ENCODE measurements around the gene TMEM115. TPM values are rescaled to one million over a fixed set of nuclear protein-coding genes. Genes with fewer than 3 reads are reported as not detected.

Gene TMEM115
- total RNA-seq, 2 donors from 2014 or later = 42.1 to 45.0 TPM

DNA sequence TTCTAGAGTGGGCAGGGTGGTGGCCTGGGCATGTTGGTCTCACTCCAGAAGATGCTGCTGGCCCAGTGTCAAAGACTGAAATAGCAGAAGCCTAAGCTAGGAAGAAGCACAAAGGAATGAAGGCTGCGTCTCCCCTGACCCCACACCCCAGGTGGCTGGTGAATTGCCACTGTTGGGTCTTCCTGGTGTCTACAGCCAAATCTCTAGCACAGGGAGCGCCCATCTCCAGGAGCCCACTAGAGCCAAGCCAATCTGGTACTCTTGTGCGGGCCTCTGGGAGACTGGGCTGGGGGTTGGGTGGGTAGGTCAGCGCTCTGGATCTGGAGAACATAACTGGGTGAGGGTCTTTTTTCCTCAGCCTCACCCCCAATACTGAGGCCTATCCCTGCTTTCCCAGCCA is 32.2 kb downstream of the TMEM115 start:
- H3K9me3 ChIP-seq = no peaks in the 10 kb centered on the region
- intact Hi-C loops (cut with DNase I) = loop anchor here (10.0 kb wide), 1 partner anchor 52 kb away; the partner anchor contains the start of gene LSMEM2
- H3K4me1 ChIP-seq = peaks cover 19% of the 10 kb centered on the region
- H3K27me3 ChIP-seq = no peaks in the 10 kb centered on the region
- H3K27ac ChIP-seq = no peak overlapping the region
- no peak for DNase-seq
- no peak for TF ChIP-seq CTCF (IDR thresholded peaks at IDR 0.05)
- peak overlapping the region; percentile 90 to 94 for H3K9ac ChIP-seq (ENCODE audit: low read depth in 2 of 2, low read length in 2 of 2)
- peak overlapping the region; percentile 97 for H3K4me3 ChIP-seq
- peaks cover 20% of the 10 kb centered on the region for H3K36me3 ChIP-seq

DNA sequence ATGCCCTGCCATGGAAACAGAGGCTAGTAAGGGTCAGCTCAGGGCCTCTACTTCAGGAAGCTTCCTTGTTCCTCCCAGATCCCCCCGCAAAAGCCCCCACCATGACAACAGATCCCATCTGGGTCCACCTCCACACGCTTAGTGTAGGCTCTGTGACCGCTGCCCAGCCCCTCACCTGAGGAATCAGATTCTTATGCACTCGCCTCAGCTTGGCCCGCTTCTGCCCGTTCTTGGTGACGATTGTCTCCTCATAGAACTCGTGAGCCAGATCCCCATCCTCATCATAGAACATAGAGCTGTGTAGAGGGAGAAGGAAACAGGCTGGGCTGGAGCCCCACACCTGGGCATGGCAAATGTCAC is 33.2 kb downstream of the TMEM115 start:
- peak overlapping the region in 1 of 2 donors; percentile 26 for H3K9ac ChIP-seq (ENCODE audit: low read depth in 2 of 2, low read length in 2 of 2)
- TF ChIP-seq CTCF (IDR thresholded peaks at IDR 0.05) = no peak

DNA sequence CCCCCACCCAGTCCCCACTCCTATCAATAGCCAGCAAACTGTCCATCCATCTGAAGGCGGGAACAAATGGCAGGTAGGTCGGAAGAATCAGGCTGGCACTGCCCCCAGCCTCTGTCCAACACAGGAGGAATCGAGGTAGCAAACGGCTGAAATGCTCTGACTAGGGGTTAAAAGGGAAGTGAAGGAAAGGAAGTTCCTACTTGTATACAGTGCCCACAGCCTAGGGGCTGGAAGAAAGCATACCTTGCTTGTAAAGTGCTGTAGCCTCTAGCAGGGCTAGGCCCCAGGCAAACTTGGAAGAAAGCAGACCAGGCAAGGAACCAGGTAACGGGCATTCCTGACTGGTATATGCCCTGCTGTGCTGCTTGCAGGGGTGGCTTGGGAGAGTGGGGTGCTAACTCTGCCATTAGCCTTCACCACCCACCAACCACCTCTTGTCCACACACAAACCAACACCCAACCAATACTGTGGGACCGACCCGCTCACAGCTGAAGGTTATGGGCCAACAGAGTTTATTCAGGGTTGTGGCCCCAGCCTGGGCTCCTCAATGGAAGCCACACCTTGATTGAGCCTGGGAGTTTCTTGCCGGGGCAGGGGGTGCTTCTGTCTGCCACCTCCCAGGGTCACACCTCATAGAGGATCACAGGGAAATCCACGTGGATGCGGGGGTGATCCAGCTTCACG is 33.7 kb downstream of the TMEM115 start:
- Histone ChIP-seq H3K9me3 (no peaks in the 10 kb centered on the region), H3K4me1 (peaks cover 23% of the 10 kb centered on the region), H3K9ac (ENCODE audit: low read depth in 2 of 2, low read length in 2 of 2) (peak overlapping the region in 1 of 2 donors; percentile 26), H3K27me3 (no peaks in the 10 kb centered on the region), H3K27ac (no peak overlapping the region), H3K4me3 (no peak overlapping the region), H3K36me3 (peaks cover 8% of the 10 kb centered on the region)
- TF ChIP-seq CTCF (IDR thresholded peaks at IDR 0.05) = no peak
- intact Hi-C loops (cut with DNase I) = loop anchor here (10.0 kb wide), 1 partner anchor 51 kb away; the partner anchor contains the start of gene LSMEM2
- DNase-seq = no peak

More for the DNA sequence above, 33.2 kb downstream of the TMEM115 start:
- intact Hi-C loops (cut with DNase I) = loop anchor here (10.0 kb wide), 1 partner anchor 51 kb away; the partner anchor contains the start of gene LSMEM2
- peaks cover 14% of the 10 kb centered on the region for H3K36me3 ChIP-seq
- no peak for DNase-seq
- H3K9me3 ChIP-seq = no peaks in the 10 kb centered on the region
- peaks cover 23% of the 10 kb centered on the region for H3K4me1 ChIP-seq
- H3K27ac ChIP-seq = no peak overlapping the region
- H3K4me3 ChIP-seq = no peak overlapping the region
- no peaks in the 10 kb centered on the region for H3K27me3 ChIP-seq

GRCh38 chr3:50325113-50325480 is 34.2 kb downstream of the TMEM115 start:
- no peak overlapping the region for H3K9ac ChIP-seq (ENCODE audit: low read depth in 2 of 2, low read length in 2 of 2)
- no peak for TF ChIP-seq CTCF (IDR thresholded peaks at IDR 0.05)
- H3K4me1 ChIP-seq = peaks cover 23% of the 10 kb centered on the region
- no peak for DNase-seq
- H3K36me3 ChIP-seq = peaks cover 5% of the 10 kb centered on the region
- no peaks in the 10 kb centered on the region for H3K9me3 ChIP-seq
- intact Hi-C loops (cut with DNase I) = loop anchor here (10.0 kb wide), 1 partner anchor 50 kb away; the partner anchor contains the start of gene LSMEM2
- no peak overlapping the region for H3K4me3 ChIP-seq
- H3K27me3 ChIP-seq = no peaks in the 10 kb centered on the region
- no peak overlapping the region for H3K27ac ChIP-seq

GRCh38 chr3:50324351-50325112 is 34.8 kb downstream of the TMEM115 start:
- no peak overlapping the region for H3K4me3 ChIP-seq
- peak; percentile 81 for TF ChIP-seq CTCF (IDR thresholded peaks at IDR 0.05)
- H3K27ac ChIP-seq = no peak overlapping the region
- intact Hi-C loops (cut with DNase I) = loop anchor here (10.0 kb wide), 1 partner anchor 50 kb away; the partner anchor contains the start of gene LSMEM2
- no peaks in the 10 kb centered on the region for H3K27me3 ChIP-seq
- H3K9ac ChIP-seq (ENCODE audit: low read depth in 2 of 2, low read length in 2 of 2) = peak overlapping the region in 1 of 2 donors; percentile 44
- no peaks in the 10 kb centered on the region for H3K36me3 ChIP-seq
- H3K9me3 ChIP-seq = no peaks in the 10 kb centered on the region
- no peak for DNase-seq
- H3K4me1 ChIP-seq = peaks cover 23% of the 10 kb centered on the region
